Keratinocyte (primary cell): ENCODE measurements around the gene APOBEC3C. TPM values are rescaled to one million over a fixed set of nuclear protein-coding genes. Genes with fewer than 3 reads are reported as not detected.
"Not testable (repeated sequence)": the region's sequence is repeated elsewhere in the genome, so short reads cannot be mapped to it uniquely, and the experiment has no call there.

ENCODE experiments used
- DNase-seq: peaks from one replicate; pipeline ENCODE4 v3.0.0-alpha.2; 2011; ENCODE audit warnings: low read depth, missing footprints, low spot score
- FAIRE-seq: peaks from 2 replicates; lab custom pipeline; 2011; peaks lifted over from hg19 to GRCh38; lab: Jason Lieb, UNC
- H2AFZ ChIP-seq: 2 replicates; pipeline ENCODE4 v1.6.0; 2012; ENCODE audit warnings: low read length, control low read depth, inconsistent platforms; ENCODE audit not compliant: control insufficient read depth
- H3K27ac ChIP-seq: 2 replicates; pipeline ENCODE4 v1.5.1; 2011; ENCODE audit warnings: low read length; ENCODE audit not compliant: control insufficient read depth, insufficient read depth
- H3K27me3 ChIP-seq: 3 replicates; pipeline ENCODE4 v1.6.0; 2011; ENCODE audit warnings: low read length; ENCODE audit not compliant: control insufficient read depth, insufficient read depth; ENCODE audit errors: extremely low read depth
- H3K36me3 ChIP-seq, 2 experiments: 2 replicates in 1 of 2; 3 replicates in 1 of 2; pipeline ENCODE4 v1.5.1; 2011; ENCODE audit warnings: low read length in 2 of 2, mild to moderate bottlenecking in 1 of 2; ENCODE audit not compliant: control insufficient read depth in 2 of 2, insufficient read depth in 2 of 2; ENCODE audit errors: extremely low read depth in 1 of 2
- H3K4me1 ChIP-seq: 3 replicates; pipeline ENCODE4 v1.5.1; 2011; ENCODE audit warnings: low read length; ENCODE audit not compliant: control insufficient read depth, insufficient read depth; ENCODE audit errors: extremely low read depth
- H3K4me2 ChIP-seq: 3 replicates; pipeline ENCODE4 v1.6.0; 2011; ENCODE audit warnings: low read depth, low read length; ENCODE audit not compliant: control insufficient read depth, insufficient read depth; ENCODE audit errors: extremely low read depth
- H3K4me3 ChIP-seq, 3 experiments: fragments of 200-600 bp in 1 of 3; sonication (generic) in 1 of 3; 2 replicates in 2 of 3; 3 replicates in 1 of 3; pipeline ENCODE4 v1.5.1; 2011 to 2016; ENCODE audit warnings: low read length in 3 of 3, mild to moderate bottlenecking in 3 of 3, control low read depth in 2 of 3, inconsistent platforms in 1 of 3, low read depth in 1 of 3, mixed read lengths in 1 of 3, mixed run types in 1 of 3, moderate library complexity in 1 of 3; ENCODE audit not compliant: control insufficient read depth in 2 of 3, insufficient read depth in 2 of 3; ENCODE audit errors: extremely low read depth in 1 of 3
- H3K79me2 ChIP-seq: 2 replicates; pipeline ENCODE4 v1.6.0; 2012; ENCODE audit warnings: low read length; ENCODE audit not compliant: control insufficient read depth, insufficient read depth
- H3K9ac ChIP-seq: 3 replicates; pipeline ENCODE4 v1.6.0; 2011; ENCODE audit warnings: low read length; ENCODE audit not compliant: control insufficient read depth, insufficient read depth; ENCODE audit errors: extremely low read depth
- H3K9me1 ChIP-seq: 3 replicates; pipeline ENCODE4 v1.6.0; 2011; ENCODE audit warnings: low read length; ENCODE audit not compliant: control insufficient read depth, insufficient read depth; ENCODE audit errors: extremely low read depth
- H3K9me3 ChIP-seq: 2 replicates; pipeline ENCODE4 v1.5.1; 2012; ENCODE audit warnings: low read depth, low read length; ENCODE audit not compliant: control insufficient read depth
- H4K20me1 ChIP-seq: 3 replicates; pipeline ENCODE4 v1.6.0; 2011; ENCODE audit warnings: low read length; ENCODE audit not compliant: control insufficient read depth, insufficient read depth; ENCODE audit errors: extremely low read depth
- EZH2 ChIP-seq: IDR thresholded peaks from one replicate; pipeline ENCODE4 v1.6.1; 2012; ENCODE audit warnings: inconsistent platforms, mild to moderate bottlenecking, low read length, moderate library complexity
- dilution Hi-C: fragments of 300-500 bp; cut with MboI; formaldehyde crosslinking; loops from one replicate; pipeline ENCODE4 v1.7.0; 2020; ENCODE audit warnings: low sequenced_read_pairs; ENCODE audit not compliant: extremely low pct_ligation_motif_present
- polyA plus RNA-seq, 5 experiments: library from polyadenylated mRNA; depleted of rRNA in 3 of 5; stranded (reverse) in 3 of 5; stranded (forward) in 1 of 5; unstranded in 1 of 5; fragments of >200 nt; gene quantifications; 1 replicate in 1 of 5; 2 replicates in 3 of 5; 3 replicates in 1 of 5; pipeline versions ENCODE4 v1.2.1 to v1.2.3, GENCODE V29; 2011 to 2012; ENCODE audit warnings: missing spikeins in 2 of 5, low read depth in 1 of 5, low replicate concordance in 1 of 5
- TF ChIP-seq, protein P1 (sequence below), 3 experiments: IDR thresholded peaks in 1 of 3; conservative IDR thresholded peaks in 1 of 3; optimal IDR thresholded peaks in 1 of 3; 2 replicates in 2 of 3; 3 replicates in 1 of 3; pipeline versions ENCODE3 to v1.5.1; 2011; ENCODE audit warnings: low read length in 3 of 3, mild to moderate bottlenecking in 3 of 3, moderate library complexity in 2 of 3, control low read depth in 1 of 3, inconsistent platforms in 1 of 3; ENCODE audit not compliant: insufficient read depth in 2 of 3; ENCODE audit errors: extremely low read depth in 1 of 3

APOBEC3C gene
- polyA plus RNA-seq, 1 donor (not counting 4 experiments of a cell fraction or from before 2014, with no cell fraction given), result 34.7 TPM

DNA sequence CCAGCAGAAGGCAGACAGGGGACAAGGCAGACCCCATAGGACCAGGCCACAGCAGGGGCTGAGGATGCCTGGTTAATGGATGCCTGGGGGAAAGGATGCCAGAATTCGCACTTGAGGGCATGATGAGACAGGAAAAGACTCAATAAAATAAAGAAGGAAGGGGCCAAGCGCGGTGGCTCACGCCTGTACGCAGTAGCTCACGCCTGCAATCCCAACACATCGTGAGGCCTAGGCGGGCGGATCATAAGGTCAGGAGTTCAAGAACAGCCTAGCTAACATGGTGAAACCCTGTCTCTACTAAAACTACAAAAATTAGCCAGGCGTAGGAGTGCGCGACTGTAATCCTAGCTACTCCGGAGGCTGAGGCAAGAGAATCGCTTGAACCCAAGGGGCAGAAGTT, 16.6 kb downstream of the APOBEC3C start:
- no peaks in the 10 kb centered on the region for H4K20me1 ChIP-seq
- no peaks in the 10 kb centered on the region for H3K27me3 ChIP-seq
- dilution Hi-C loops, result no loop called here
- no peak overlapping the region for H3K27ac ChIP-seq
- H3K4me2 ChIP-seq, result no peak overlapping the region
- H3K79me2 ChIP-seq, result no peaks in the 10 kb centered on the region
- TF ChIP-seq, protein P1, sequence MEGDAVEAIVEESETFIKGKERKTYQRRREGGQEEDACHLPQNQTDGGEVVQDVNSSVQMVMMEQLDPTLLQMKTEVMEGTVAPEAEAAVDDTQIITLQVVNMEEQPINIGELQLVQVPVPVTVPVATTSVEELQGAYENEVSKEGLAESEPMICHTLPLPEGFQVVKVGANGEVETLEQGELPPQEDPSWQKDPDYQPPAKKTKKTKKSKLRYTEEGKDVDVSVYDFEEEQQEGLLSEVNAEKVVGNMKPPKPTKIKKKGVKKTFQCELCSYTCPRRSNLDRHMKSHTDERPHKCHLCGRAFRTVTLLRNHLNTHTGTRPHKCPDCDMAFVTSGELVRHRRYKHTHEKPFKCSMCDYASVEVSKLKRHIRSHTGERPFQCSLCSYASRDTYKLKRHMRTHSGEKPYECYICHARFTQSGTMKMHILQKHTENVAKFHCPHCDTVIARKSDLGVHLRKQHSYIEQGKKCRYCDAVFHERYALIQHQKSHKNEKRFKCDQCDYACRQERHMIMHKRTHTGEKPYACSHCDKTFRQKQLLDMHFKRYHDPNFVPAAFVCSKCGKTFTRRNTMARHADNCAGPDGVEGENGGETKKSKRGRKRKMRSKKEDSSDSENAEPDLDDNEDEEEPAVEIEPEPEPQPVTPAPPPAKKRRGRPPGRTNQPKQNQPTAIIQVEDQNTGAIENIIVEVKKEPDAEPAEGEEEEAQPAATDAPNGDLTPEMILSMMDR (optimal IDR thresholded peaks at IDR 0.05 in 1 of 3, IDR thresholded peaks at IDR 0.05 in 1 of 3, conservative IDR thresholded peaks at IDR 0.05 in 1 of 3; ENCODE audit: extremely low read depth in 1 of 3, insufficient read depth in 2 of 3, low read length in 3 of 3), result no peak
- no peak for TF ChIP-seq EZH2
- H3K9me1 ChIP-seq, result no peaks in the 10 kb centered on the region
- H3K9me3 ChIP-seq, result no peaks in the 10 kb centered on the region
- no peak for DNase-seq
- no peaks in the 10 kb centered on the region for H3K4me1 ChIP-seq
- H2AFZ ChIP-seq, result no peak overlapping the region
- no peak overlapping the region for H3K9ac ChIP-seq
- H3K4me3 ChIP-seq, result no peak overlapping the region
- FAIRE-seq, result no peak
- no peaks in the 10 kb centered on the region for H3K36me3 ChIP-seq

DNA sequence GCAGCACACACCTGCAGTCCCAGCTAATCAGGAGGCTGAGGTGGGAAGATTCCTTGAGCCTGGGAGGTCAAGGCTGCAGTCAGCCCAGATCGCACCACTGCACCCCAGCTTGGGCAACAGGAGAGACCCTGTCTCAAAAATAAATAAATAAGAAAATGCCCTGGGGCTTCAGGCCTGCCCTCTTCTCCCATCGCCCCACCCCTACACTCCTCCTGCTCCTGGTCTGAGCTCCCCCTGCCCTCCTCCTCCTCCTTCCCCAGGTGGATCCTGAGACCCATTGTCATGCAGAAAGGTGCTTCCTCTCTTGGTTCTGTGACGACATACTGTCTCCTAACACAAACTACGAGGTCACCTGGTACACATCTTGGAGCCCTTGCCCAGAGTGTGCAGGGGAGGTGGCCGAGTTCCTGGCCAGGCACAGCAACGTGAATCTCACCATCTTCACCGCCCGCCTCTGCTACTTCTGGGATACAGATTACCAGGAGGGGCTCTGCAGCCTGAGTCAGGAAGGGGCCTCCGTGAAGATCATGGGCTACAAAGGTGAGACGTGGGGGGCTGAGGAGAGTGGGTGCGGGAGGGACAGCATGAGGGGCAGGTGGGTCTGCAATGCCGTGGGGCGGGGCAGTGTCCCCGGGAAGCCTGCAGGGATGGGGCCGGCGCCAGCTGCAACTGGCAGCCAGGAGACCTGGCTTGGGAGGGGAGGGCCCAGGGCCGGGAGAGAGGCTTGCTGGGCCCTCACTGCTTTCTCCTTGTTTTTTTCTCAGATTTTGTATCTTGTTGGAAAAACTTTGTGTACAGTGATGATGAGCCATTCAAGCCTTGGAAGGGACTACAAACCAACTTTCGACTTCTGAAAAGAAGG, 17.6 kb downstream of the APOBEC3C start:
- DNase-seq, H3K4me3 ChIP-seq, H3K27ac ChIP-seq, dilution Hi-C loops, H4K20me1 ChIP-seq, H3K27me3 ChIP-seq, H3K9ac ChIP-seq, H3K9me3 ChIP-seq, H3K4me2 ChIP-seq, H3K9me1 ChIP-seq, H3K36me3 ChIP-seq, H3K79me2 ChIP-seq, FAIRE-seq, H2AFZ ChIP-seq, H3K4me1 ChIP-seq: not testable (repeated sequence)

DNA sequence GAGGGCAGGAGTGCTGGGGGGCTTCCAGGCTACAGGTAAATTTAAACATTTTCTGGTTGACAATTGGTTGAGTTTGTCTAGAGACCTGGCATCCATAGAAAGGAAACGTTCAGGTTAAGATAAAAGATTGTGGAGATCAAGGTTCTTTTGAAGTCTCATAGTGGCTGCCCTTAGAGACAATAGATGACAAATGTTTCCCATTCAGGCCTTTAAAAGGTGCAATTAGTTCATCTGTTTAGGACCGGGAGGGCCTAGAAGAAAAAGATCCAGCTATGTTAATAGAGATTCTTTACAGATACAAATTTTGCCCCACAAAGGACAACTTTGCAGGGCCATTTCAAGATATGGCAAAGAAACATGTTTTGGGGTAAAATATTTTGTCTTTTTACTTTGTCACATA, 23.0 kb downstream of the APOBEC3C start:
- H3K79me2 ChIP-seq, H3K27ac ChIP-seq, H3K4me3 ChIP-seq, H3K9me3 ChIP-seq, DNase-seq, H2AFZ ChIP-seq, H3K9me1 ChIP-seq, H3K9ac ChIP-seq, H3K4me1 ChIP-seq, H3K36me3 ChIP-seq, H4K20me1 ChIP-seq, H3K4me2 ChIP-seq, FAIRE-seq, H3K27me3 ChIP-seq, dilution Hi-C loops: not testable (repeated sequence)
